Fibroblast of the aortic adventitia (primary cell): ENCODE results near the gene ANKMY1. TPM values are rescaled to one million over a fixed set of nuclear protein-coding genes. Genes with fewer than 3 reads are reported as not detected.

Experiments
- DNase-seq: peaks from one replicate; pipeline ENCODE4 v3.0.0-alpha.2; 2010; ENCODE audit warnings: low read depth
- H3K4me3 ChIP-seq: 2 replicates; pipeline ENCODE4 v1.5.1; 2011; ENCODE audit warnings: low read depth, mild to moderate bottlenecking, control low read depth, low read length, moderate library complexity
- CTCF ChIP-seq: IDR thresholded peaks from 2 replicates; pipeline ENCODE4 v1.5.1; 2011; ENCODE audit warnings: mild to moderate bottlenecking, low read length, control low read depth, inconsistent platforms; ENCODE audit not compliant: insufficient read depth
- total RNA-seq: library from RNA; depleted of rRNA; stranded (reverse); fragments of >200 nt; gene quantifications from 2 replicates; pipeline ENCODE4 v1.2.3, GENCODE V29; 2012; ENCODE audit warnings: low replicate concordance

The ANKMY1 gene
- total RNA-seq, 1 donor: 11.0 TPM

- TF ChIP-seq CTCF: no peak
- DNase-seq: no peak
- H3K4me3 ChIP-seq: no peak overlapping the region
These were observed 45.7 kb downstream of the ANKMY1 start for GRCh38 chr2:240512109-240512485.

- DNase-seq: no peak
- H3K4me3 ChIP-seq: no peak overlapping the region
- TF ChIP-seq CTCF: no peak
These were observed 46.3 kb downstream of the ANKMY1 start for GRCh38 chr2:240511351-240512108.

DNA sequence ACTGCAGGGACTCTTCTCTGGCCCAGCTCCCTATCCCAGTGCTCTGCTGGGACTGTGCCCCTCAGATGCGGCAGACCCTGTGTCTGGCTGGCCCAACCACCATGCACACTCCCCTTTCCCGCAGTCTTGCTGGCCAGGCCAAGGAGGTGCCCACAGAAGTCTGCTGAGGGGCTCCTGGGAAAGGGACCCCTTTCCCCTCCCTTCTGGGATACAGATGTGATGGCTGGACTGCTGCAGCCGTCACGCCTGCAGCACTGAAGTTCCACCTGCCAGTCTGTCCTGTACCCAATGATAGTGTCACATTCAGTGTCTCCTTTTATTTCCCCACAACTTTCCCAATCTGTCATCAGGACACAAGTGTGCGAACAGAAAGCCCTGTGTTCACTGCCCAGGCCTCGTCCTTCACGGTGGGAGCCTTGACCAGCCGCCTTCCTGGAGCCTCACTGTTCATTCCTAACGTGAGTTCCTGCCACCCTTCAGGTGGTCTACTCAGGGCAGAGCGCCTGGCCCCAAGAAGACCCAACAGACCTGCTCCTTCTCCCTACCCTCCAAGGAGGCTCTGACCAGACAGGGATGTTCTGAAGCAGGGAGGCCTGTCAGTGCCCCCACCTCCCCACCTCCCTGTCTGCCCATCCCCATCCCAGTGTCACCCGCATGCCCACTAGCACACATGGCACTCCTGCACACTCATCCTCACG lies 47.1 kb downstream of the ANKMY1 start:
- no peak for DNase-seq

GRCh38 chr2:240509667-240510512 lies 47.9 kb downstream of the ANKMY1 start:
- no peak for TF ChIP-seq CTCF
- no peak for DNase-seq
- no peak overlapping the region for H3K4me3 ChIP-seq

More for the DNA sequence above, 47.1 kb downstream of the ANKMY1 start:
- TF ChIP-seq CTCF: no peak
- no peak overlapping the region for H3K4me3 ChIP-seq

- no peak for DNase-seq
- H3K4me3 ChIP-seq: no peak overlapping the region
- TF ChIP-seq CTCF: no peak
These were observed 48.8 kb downstream of the ANKMY1 start for GRCh38 chr2:240508832-240509545.

DNA sequence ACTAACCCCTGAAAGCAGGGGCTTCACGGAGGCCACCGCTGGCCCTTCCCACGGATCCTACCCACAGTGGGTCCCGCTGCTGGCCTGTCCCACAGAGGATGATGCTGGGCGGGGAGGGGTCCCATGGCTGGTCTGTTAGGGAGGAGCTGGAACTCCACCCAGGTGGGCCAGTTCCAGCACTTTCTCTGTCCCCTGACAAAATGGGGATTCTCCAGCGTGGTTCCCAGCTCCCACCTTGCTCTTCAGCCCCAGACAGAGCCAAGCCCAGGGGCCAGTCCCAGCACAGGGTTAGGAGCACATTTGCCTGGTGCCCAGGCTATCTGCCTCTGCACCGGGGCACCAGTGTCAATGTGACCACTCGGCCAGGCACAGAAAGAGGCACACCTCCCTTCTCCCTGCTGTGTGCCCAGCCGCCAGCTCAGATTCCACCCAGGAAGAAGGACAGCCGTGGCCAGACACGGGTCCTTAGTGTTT lies 50.0 kb downstream of the ANKMY1 start:
- DNase-seq: no peak
- TF ChIP-seq CTCF: no peak
- no peak overlapping the region for H3K4me3 ChIP-seq
